Calu3 (cell line): Measurements from ENCODE around the gene TOMM70. TPM values are rescaled to one million over a fixed set of nuclear protein-coding genes. Genes with fewer than 3 reads are reported as not detected.

Experiments used
- BruUV-seq: library from RNA; stranded (reverse); fragments of 400-500 nt; replicated peaks from 2 replicates; lab custom pipeline; 2021; lab: Mats Ljungman, UMichigan
- CTCF ChIA-PET: fragments of 300-600 bp; sonication (Branson Sonifier 250); formaldehyde crosslinking; loops from one replicate; lab custom pipeline; 2022; ENCODE audit warnings: antibody characterized with exemption; lab: Charles Lee
- DNase-seq: peaks from one replicate; pipeline ENCODE4 v3.0.0; 2022
- H3K27ac Mint-ChIP-seq: one replicate; pipeline ENCODE4 v1.8.0; 2022; ENCODE audit warnings: mixed read lengths; ENCODE audit not compliant: unreplicated experiment
- H3K27me3 Mint-ChIP-seq: one replicate; pipeline ENCODE4 v1.8.0; 2022; ENCODE audit warnings: mixed read lengths; ENCODE audit not compliant: unreplicated experiment
- H3K36me3 Mint-ChIP-seq: one replicate; pipeline ENCODE4 v1.8.0; 2022; ENCODE audit warnings: mild to moderate bottlenecking, moderate library complexity, mixed read lengths; ENCODE audit not compliant: insufficient read depth, unreplicated experiment
- H3K4me1 Mint-ChIP-seq: one replicate; pipeline ENCODE4 v1.8.0; 2022; ENCODE audit warnings: mild to moderate bottlenecking, low read depth, mixed read lengths; ENCODE audit not compliant: unreplicated experiment
- H3K4me3 Mint-ChIP-seq: one replicate; pipeline ENCODE4 v1.8.0; 2022; ENCODE audit warnings: mild to moderate bottlenecking, low read depth, moderate library complexity, mixed read lengths; ENCODE audit not compliant: unreplicated experiment
- H3K9me3 Mint-ChIP-seq: one replicate; pipeline ENCODE4 v1.8.0; 2022; ENCODE audit warnings: low read depth, mixed read lengths; ENCODE audit not compliant: unreplicated experiment
- CTCF ChIP-seq: fragments of 200-600 bp; IDR thresholded peaks from one replicate; pipeline ENCODE4 v1.8.0; 2022; ENCODE audit warnings: antibody characterized with exemption; ENCODE audit not compliant: unreplicated experiment
- intact Hi-C: fragments of 100-400 bp; cut with micrococcal nuclease; formaldehyde crosslinking; loops from one replicate; pipeline ENCODE4 v1.10.0; 2022; ENCODE audit not compliant: unreplicated experiment
- total RNA-seq: library from RNA; stranded (reverse); gene quantifications from 2 replicates; pipeline ENCODE4 v1.2.3, GENCODE V29; 2022

The TOMM70 gene
- total RNA-seq, 1 experiment from 2014 or later = 49.5 TPM

DNA sequence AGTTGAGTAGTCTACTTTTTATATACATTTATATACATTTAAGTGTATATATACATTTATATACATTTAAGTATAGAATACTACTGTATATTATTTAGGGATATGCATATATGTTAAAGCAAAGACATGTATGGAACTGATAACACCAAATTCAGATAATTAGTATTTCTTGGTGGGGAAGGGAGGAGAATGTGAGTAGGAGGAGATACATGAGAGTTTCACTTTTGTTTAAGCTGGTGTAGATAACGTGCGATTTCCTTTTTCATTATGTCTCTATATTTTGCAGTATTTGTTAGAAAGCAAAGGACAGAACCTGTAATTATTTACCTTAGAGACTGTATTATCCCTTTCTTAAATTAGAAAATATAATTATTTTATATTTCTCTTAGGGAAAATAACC is 83.0 kb downstream of the TOMM70 start:
- Mint-ChIP-seq H3K9me3 (no peaks in the 10 kb centered on the region), H3K36me3 (no peaks in the 10 kb centered on the region), H3K27me3 (no peaks in the 10 kb centered on the region), H3K4me3 (no peak overlapping the region), H3K4me1 (no peaks in the 10 kb centered on the region), H3K27ac (no peak overlapping the region)
- no peak for DNase-seq
- no peak for TF ChIP-seq CTCF
- no TSS peak for BruUV-seq
- intact Hi-C loops = loop anchor here (5.0 kb wide), 2 partner anchors 274 to 479 kb away; no protein-coding TSS in a partner anchor
- CTCF ChIA-PET = no interaction called here

- H3K9me3 Mint-ChIP-seq = no peaks in the 10 kb centered on the region
- no peaks in the 10 kb centered on the region for H3K4me1 Mint-ChIP-seq
- no peak overlapping the region for H3K4me3 Mint-ChIP-seq
- peak; percentile 57 for TF ChIP-seq CTCF
- no TSS peak for BruUV-seq
- no peaks in the 10 kb centered on the region for H3K27me3 Mint-ChIP-seq
- intact Hi-C loops = loop anchor here (5.0 kb wide), 2 partner anchors 276 to 481 kb away; no protein-coding TSS in a partner anchor
- H3K27ac Mint-ChIP-seq = no peak overlapping the region
- peak; percentile 34 for DNase-seq
- no peaks in the 10 kb centered on the region for H3K36me3 Mint-ChIP-seq
- CTCF ChIA-PET = interaction anchor here (0.7 kb wide), 3 partner anchors 17 to 419 kb away, joined by 3 to 4 read pairs (median 4); no protein-coding TSS in a partner anchor
Measured at GRCh38 chr3:100316641-100317069, 84.2 kb downstream of the TOMM70 start.

Other genes starting within 250 kb of the TOMM70 start
- 26.1 and 27.6 TPM in 2 replicates for gene TBC1D23, start 140.1 kb downstream of the TOMM70 start, total RNA-seq
- 55.9 and 57.4 TPM in 2 replicates for gene NIT2, start 66.3 kb downstream of the TOMM70 start, total RNA-seq
- gene LNP1, start 450 bp upstream of the TOMM70 start, total RNA-seq = 1.2 and 1.8 TPM in 2 replicates
- 0.73 and 0.95 TPM in 2 replicates for gene TMEM45A, start 91.5 kb upstream of the TOMM70 start, total RNA-seq
- 1.2 and 1.4 TPM in 2 replicates for gene ADGRG7, start 208.5 kb upstream of the TOMM70 start, total RNA-seq